C4-2B (cell line): ENCODE results near the gene MOCOS.
"Not testable (repeated sequence)": the region's sequence is repeated elsewhere in the genome, so short reads cannot be mapped to it uniquely, and the experiment has no call there.

Source experiments
- H3K27ac ChIP-seq: fragments of 450-650 bp; 2 replicates; pipeline ENCODE4 v1.5.1; 2017
- CTCF ChIP-seq: fragments of 450-650 bp; conservative IDR thresholded peaks from 2 replicates; pipeline ENCODE4 v1.5.1; 2017; ENCODE audit warnings: mild to moderate bottlenecking
- ZFX ChIP-seq: fragments of 450-650 bp; IDR thresholded peaks from 2 replicates; pipeline ENCODE4 v1.6.1; 2017

MOCOS gene

DNA sequence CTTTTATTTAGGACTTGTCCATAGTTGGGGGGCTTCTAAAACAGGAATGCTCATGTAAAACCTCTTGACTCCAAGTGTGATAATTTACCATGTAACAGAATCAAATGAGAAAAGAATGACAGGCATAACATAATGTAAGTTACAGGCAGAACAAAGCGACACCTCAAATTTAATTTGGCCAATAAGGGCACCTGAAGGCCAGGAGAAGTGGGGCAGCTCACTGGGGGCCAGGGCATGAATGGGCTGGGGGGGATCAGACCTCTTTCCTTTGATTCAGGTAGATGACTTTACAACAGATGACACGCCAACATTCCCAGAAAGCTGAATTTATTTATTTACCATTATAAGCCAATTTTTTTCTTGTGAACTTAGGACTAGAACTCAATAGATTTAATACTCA, 14.5 kb downstream of the MOCOS start:
- TF ChIP-seq ZFX (no peak), CTCF (no peak)

DNA sequence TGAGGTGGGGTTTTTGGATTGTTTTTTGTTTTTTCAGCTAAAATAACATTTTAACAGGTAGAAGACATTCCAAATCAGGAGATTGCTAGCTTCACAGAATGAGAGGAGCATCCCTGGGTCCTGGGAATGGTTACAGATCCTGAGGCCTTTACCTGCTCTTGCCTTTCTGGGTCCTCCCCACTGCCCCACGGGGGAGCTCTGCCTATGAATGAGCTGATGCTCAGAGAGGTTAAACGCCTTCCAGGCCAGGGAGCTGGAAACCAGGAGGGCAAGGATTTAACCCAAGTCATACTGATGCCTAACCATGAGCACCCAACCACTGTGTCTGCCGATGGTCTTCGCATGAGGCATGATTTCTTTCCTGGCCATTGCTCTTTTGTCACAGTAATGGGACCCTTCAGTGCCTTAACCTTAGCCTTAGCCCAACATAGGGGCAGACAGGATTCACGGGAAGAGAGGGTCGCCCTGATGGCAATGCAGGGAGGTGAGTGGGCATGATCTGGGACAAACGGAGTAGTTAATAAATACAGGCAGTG, 16.1 kb downstream of the MOCOS start:
- no peak overlapping the region for H3K27ac ChIP-seq
- no peak for TF ChIP-seq ZFX
- TF ChIP-seq CTCF = no peak

More for the DNA sequence above, 14.5 kb downstream of the MOCOS start:
- H3K27ac ChIP-seq = no peak overlapping the region

DNA sequence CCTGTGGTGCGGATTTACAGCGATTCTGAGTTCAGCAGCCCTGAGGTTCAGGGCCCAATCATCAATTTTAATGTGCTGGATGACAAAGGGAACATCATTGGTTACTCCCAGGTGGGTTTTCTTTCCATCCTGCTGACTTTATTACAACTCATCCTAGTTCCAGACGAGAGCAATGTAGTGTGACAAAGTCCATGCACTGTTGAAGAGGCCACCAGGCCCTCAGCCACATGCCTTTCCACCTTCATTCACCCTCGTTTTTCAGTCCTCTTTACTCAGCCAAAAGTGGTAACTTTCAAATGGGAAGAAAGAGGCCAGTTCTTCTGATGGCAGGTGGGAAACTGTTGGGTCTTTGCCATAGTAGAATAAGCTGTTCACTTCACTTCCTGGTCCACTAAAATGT, 17.9 kb downstream of the MOCOS start:
- TF ChIP-seq CTCF (no peak), ZFX (no peak)
- no peak overlapping the region for H3K27ac ChIP-seq

- TF ChIP-seq ZFX (no peak), CTCF (no peak)
- no peak overlapping the region for H3K27ac ChIP-seq
Measured at GRCh38 chr18:36207303-36207702, 20.0 kb downstream of the MOCOS start.

DNA sequence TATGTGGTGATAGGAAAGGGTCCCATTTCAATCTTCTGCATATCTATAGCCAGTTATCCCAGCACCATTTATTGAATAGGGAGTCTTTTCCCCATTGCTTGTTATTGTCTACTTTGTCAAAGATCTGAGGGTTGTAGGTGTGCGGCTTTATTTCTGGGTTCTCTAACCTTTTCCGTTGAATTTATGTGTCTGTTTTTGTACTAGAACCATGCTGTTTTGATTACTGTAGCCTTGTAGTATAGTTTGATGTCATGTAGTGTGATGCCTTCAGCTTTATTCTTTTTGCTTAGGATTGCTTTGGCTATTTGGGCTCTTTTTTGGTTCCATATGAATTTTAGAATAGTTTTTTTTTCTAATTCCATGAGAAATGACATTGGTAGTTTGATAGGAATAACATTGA, 20.7 kb downstream of the MOCOS start:
- not testable (repeated sequence) for H3K27ac ChIP-seq

DNA sequence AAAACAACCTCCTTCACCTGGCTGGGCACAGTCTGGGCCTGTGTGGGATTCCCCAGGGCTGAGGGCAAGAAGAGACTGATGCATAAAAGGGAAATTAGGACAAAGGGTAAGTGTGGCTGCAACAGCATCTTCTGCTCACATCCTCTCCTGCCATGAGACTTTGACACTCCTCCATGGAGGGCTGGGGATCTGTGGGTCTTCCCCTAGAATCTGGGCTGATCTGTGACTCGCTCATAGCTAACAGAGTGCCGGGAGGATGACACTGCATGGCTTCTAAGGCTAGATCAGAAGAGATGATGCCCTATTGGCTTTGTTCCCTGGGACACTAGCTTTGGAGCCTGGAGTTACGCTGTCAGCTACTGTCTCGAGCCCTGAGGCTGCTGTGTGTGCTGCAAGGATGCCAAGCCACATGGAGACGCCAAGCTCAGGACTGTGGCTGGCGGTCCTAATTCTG, 24.3 kb downstream of the MOCOS start:
- TF ChIP-seq ZFX (no peak), CTCF (no peak)
- no peak overlapping the region for H3K27ac ChIP-seq

GRCh38 chr18:36212301-36213171, 25.2 kb downstream of the MOCOS start:
- TF ChIP-seq CTCF (no peak), ZFX (no peak)
- H3K27ac ChIP-seq = no peak overlapping the region

DNA sequence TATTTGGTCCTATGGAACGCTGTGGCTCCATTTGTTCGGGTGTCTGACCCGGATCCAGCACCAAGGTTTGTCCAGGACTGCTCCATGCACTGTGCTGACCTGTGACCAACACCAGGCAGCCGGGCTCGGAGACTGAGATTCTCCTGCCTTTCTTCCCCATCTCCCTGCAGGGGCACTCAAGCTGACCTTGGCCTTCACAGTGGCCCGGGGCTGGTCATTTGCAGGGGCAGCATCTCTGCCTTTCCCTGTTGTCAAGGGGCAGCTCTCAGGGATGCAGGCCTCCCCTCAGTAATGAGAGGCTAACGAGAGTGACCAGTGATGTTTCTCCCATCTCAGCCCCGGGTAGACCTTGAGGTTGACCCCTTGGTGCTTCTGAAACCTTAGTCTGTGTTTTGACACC, 27.5 kb downstream of the MOCOS start:
- TF ChIP-seq ZFX (no peak), CTCF (no peak)
- H3K27ac ChIP-seq = no peak overlapping the region
